ENCODE results near the gene SMYD3. TPM values are rescaled to one million over a fixed set of nuclear protein-coding genes. Genes with fewer than 3 reads are reported as not detected.

SMYD3 gene
- total and polyA plus RNA-seq, 9 donors, result 10.8 to 24.0 (median 13.7) TPM

DNA sequence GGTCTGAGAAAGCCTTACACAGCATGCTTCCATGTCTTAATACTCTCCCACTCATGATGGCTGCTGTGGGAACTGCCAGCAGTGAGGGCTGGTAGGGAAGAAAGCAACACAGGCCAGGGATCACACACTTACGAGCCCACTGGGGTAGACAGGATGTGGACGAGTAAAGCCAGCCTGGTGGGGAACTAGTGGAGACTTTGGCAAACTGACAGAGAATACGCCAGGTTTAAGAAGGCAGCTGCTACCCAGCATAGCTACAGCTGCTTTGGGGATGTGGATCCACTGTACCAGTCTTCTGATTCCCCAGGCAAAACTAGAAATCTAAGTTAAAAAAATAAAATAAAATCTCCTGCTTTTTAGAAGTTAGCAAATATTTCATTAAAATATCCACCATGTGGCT, 664.0 kb downstream of the SMYD3 start:
- WGBS, 3 donors, result 42 to 56% (median 51%) methylated on average over 3 of the region's 3 CpGs
- DNase-seq, result no peak
- no peaks in the 10 kb centered on the region for H3K4me1 ChIP-seq (ENCODE audit: insufficient read depth)

GRCh38 chr1:245842106-245842505, 665.0 kb downstream of the SMYD3 start:
- Histone ChIP-seq H3K4me1 (ENCODE audit: insufficient read depth) (no peaks in the 10 kb centered on the region), H3K4me3 (no peak overlapping the region), H3K27ac (no peak overlapping the region), H3K27me3 (no peaks in the 10 kb centered on the region), H3K9me3 (no peaks in the 10 kb centered on the region), H3K36me3 (no peaks in the 10 kb centered on the region)
- 84 to 91% (median 90%) methylated on average over 8 of the region's 8 CpGs for WGBS, 3 donors
- intact Hi-C loops (cut with DNase I), result no loop called here
- DNase-seq, result no peak
- TF ChIP-seq EP300 (IDR thresholded peaks at IDR 0.05) (no peak), CTCF (IDR thresholded peaks at IDR 0.05) (no peak), POLR2A (IDR thresholded peaks at IDR 0.05) (no peak)

More for the DNA sequence above, 664.0 kb downstream of the SMYD3 start:
- H3K27me3 ChIP-seq, result no peaks in the 10 kb centered on the region
- no peaks in the 10 kb centered on the region for H3K36me3 ChIP-seq
- no peak for TF ChIP-seq POLR2A (IDR thresholded peaks at IDR 0.05)
- no peak for TF ChIP-seq EP300 (IDR thresholded peaks at IDR 0.05)
- TF ChIP-seq CTCF (IDR thresholded peaks at IDR 0.05), result no peak
- intact Hi-C loops (cut with DNase I), result no loop called here
- H3K4me3 ChIP-seq, result no peak overlapping the region
- no peaks in the 10 kb centered on the region for H3K9me3 ChIP-seq
- H3K27ac ChIP-seq, result no peak overlapping the region

DNA sequence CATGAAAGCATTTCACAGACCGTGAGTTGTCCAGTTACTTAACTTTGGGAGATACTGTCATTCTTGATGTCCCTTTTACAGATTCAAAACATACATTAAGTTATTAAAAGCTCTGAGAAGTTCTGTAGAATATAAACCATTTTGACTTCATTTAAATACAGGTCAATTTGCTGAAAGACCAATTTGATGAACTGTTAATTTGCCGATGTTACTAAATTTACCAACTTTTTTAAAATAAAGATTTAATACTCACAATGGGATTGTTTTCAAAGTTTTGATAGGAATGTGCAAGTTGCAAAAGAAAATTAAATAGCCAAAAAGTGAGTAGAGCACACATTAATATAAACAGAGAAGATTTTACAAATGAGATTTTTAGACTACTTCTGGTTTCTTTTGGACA, 666.1 kb downstream of the SMYD3 start:
- Histone ChIP-seq H3K27ac (no peak overlapping the region), H3K4me3 (no peak overlapping the region), H3K36me3 (no peaks in the 10 kb centered on the region), H3K9me3 (no peaks in the 10 kb centered on the region), H3K27me3 (no peaks in the 10 kb centered on the region), H3K4me1 (ENCODE audit: insufficient read depth) (no peaks in the 10 kb centered on the region)
- DNase-seq, result no peak
- TF ChIP-seq CTCF (IDR thresholded peaks at IDR 0.05), result no peak
- no peak for TF ChIP-seq POLR2A (IDR thresholded peaks at IDR 0.05)
- TF ChIP-seq EP300 (IDR thresholded peaks at IDR 0.05), result no peak
- 39 to 46% (median 44%) methylated on average over 2 of the region's 2 CpGs for WGBS, 3 donors
- intact Hi-C loops (cut with DNase I), result no loop called here

- no peaks in the 10 kb centered on the region for H3K27me3 ChIP-seq
- H3K4me1 ChIP-seq (ENCODE audit: insufficient read depth), result no peaks in the 10 kb centered on the region
- TF ChIP-seq EP300 (IDR thresholded peaks at IDR 0.05), result no peak
- no peak for TF ChIP-seq CTCF (IDR thresholded peaks at IDR 0.05)
- TF ChIP-seq POLR2A (IDR thresholded peaks at IDR 0.05), result no peak
- no peaks in the 10 kb centered on the region for H3K36me3 ChIP-seq
- WGBS, 3 donors, result 67 to 69% (median 69%) methylated on average over 5 of the region's 5 CpGs
- intact Hi-C loops (cut with DNase I), result no loop called here
- H3K27ac ChIP-seq, result no peak overlapping the region
- H3K9me3 ChIP-seq, result no peaks in the 10 kb centered on the region
- no peak for DNase-seq
- no peak overlapping the region for H3K4me3 ChIP-seq
These were observed 669.4 kb downstream of the SMYD3 start for GRCh38 chr1:245837718-245838117.

DNA sequence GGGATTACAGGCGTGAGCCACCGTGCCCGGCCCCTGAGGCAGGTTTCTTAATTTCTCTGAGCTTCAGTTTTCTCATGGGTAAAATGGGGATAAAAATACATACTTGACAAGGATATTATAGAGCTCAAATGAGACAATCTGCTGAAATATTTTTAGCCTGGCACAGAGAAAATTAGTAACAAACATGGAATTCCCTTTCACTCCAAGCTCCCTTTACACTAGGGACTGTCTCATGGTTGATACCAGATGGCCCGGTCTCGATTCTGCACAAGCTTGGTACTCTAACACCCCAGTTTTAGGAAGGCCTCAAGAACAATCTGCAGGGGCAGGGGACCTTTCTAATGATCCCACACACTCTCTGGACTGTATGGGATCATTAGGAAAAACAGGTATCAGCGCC, 671.7 kb downstream of the SMYD3 start:
- H3K27ac ChIP-seq, result no peak overlapping the region
- no peaks in the 10 kb centered on the region for H3K4me1 ChIP-seq (ENCODE audit: insufficient read depth)
- DNase-seq, result no peak
- TF ChIP-seq POLR2A (IDR thresholded peaks at IDR 0.05) (no peak), EP300 (IDR thresholded peaks at IDR 0.05) (no peak), CTCF (IDR thresholded peaks at IDR 0.05) (no peak)
- H3K27me3 ChIP-seq, result no peaks in the 10 kb centered on the region
- no peak overlapping the region for H3K4me3 ChIP-seq
- H3K9me3 ChIP-seq, result no peaks in the 10 kb centered on the region
- 91 to 95% (median 94%) methylated on average over 6 of the region's 6 CpGs for WGBS, 3 donors
- no peaks in the 10 kb centered on the region for H3K36me3 ChIP-seq
- intact Hi-C loops (cut with DNase I), result no loop called here
